Smooth muscle cell (in vitro differentiated cells): ENCODE measurements around the gene KSR2. TPM values are rescaled to one million over a fixed set of nuclear protein-coding genes. Genes with fewer than 3 reads are reported as not detected.
"Not testable (repeated sequence)": the region's sequence is repeated elsewhere in the genome, so short reads cannot be mapped to it uniquely, and the experiment has no call there.

Source experiments
- DNase-seq: peaks from one replicate; lab custom pipeline; 2025; ENCODE audit not compliant: unreplicated experiment; lab: John Stamatoyannopoulos, UW
- H2AFZ ChIP-seq: fragments of 200-600 bp; sonication (generic); 2 replicates; pipeline ENCODE4 v1.6.0; 2016; ENCODE audit warnings: antibody characterized with exemption, low read depth, mild to moderate bottlenecking
- H3F3A ChIP-seq: fragments of 200-600 bp; sonication (generic); 2 replicates; pipeline ENCODE4 v1.6.0; 2017; ENCODE audit warnings: antibody characterized with exemption, low read depth
- H3K27ac ChIP-seq: fragments of 200-600 bp; sonication (generic); 2 replicates; pipeline ENCODE4 v1.5.1; 2016; ENCODE audit warnings: low read depth, mild to moderate bottlenecking
- H3K27me3 ChIP-seq: fragments of 200-600 bp; sonication (generic); 2 replicates; pipeline ENCODE4 v1.6.1; 2016; ENCODE audit warnings: low read depth, mild to moderate bottlenecking
- H3K36me3 ChIP-seq: fragments of 200-600 bp; sonication (generic); 2 replicates; pipeline ENCODE4 v1.5.1; 2016; ENCODE audit warnings: low read depth
- H3K4me1 ChIP-seq: fragments of 200-600 bp; sonication (generic); 2 replicates; pipeline ENCODE4 v1.5.1; 2016; ENCODE audit warnings: low read depth
- H3K4me2 ChIP-seq: fragments of 200-600 bp; sonication (generic); 2 replicates; pipeline ENCODE4 v1.6.0; 2016; ENCODE audit warnings: mild to moderate bottlenecking
- H3K4me3 ChIP-seq: fragments of 200-600 bp; sonication (generic); 2 replicates; pipeline ENCODE4 v1.5.1; 2016; ENCODE audit warnings: mild to moderate bottlenecking
- H3K79me2 ChIP-seq: fragments of 200-600 bp; sonication (generic); 2 replicates; pipeline ENCODE4 v1.6.0; 2016; ENCODE audit warnings: low read depth, mild to moderate bottlenecking
- H3K9ac ChIP-seq: fragments of 200-600 bp; sonication (generic); 2 replicates; pipeline ENCODE4 v1.6.0; 2016; ENCODE audit warnings: low read depth
- H3K9me3 ChIP-seq: fragments of 200-600 bp; sonication (generic); replicated peaks from 2 replicates; pipeline ENCODE4 v1.5.1; 2016; ENCODE audit warnings: low read depth
- H4K20me1 ChIP-seq: fragments of 200-600 bp; sonication (generic); 2 replicates; pipeline ENCODE4 v1.6.0; 2016; ENCODE audit warnings: low read depth
- WGBS: methylation state at CpG from one replicate; pipeline ENCODE4 v1.1.7; 2016; ENCODE audit warnings: low lambda C conversion rate; 5-methylcytosine and 5-hydroxymethylcytosine counted together
- polyA plus RNA-seq: library from polyadenylated mRNA; unstranded; fragments of >200 nt; fragmentation: Nextera tagmentation; extraction: Ambion mirVana; gene quantifications from 2 replicates; pipeline ENCODE4 v1.2.1, GENCODE V29; 2016
- total RNA-seq: library from RNA; depleted of rRNA; stranded (reverse); fragments of >200 nt; gene quantifications from 2 replicates; pipeline ENCODE4 v1.2.3, GENCODE V29; 2014
- TF ChIP-seq, protein P1 (sequence below): fragments of 200-600 bp; sonication (generic); IDR thresholded peaks from 2 replicates; pipeline ENCODE4 v1.5.1; 2017; ENCODE audit warnings: borderline replicate concordance, mild to moderate bottlenecking, antibody characterized with exemption; ENCODE audit not compliant: insufficient read depth, poor library complexity, severe bottlenecking

The KSR2 gene
- total and polyA plus RNA-seq, 2 experiments from 2014 or later = 0.04 TPM; not detected in 1

DNA sequence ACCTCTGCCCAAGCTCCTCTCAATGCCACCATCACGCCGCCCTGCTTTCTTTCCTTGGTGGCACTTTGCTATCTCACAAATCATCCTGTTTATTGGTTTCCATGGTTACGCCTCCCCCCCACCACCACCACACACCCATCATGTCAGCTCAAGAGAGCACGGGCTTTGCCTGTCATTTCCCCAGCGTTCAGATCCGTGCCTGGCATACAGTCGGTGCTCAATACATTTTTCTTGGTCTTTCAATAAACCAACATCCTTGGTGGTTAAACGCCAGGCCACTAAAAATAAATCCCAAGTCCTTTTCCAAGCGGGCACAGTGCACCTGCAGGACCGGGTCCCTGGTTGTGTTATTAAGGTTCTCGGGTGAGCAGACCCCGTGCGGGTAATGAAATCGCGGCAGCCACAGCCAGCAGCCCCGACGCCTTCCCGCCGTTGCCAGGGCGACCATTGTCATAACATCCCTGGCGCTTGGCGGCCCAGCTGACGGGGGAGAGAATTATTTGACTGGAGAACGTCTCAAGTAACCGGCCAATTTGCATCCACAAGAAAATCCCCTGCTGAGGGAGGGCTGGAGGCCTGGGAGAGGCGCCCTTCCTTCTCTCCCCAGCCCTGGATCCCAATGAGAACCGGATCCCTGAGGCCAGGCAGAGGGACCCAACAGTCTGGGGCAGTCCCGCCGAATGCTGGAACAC, 92.9 kb downstream of the KSR2 start:
- H2AFZ ChIP-seq = no peak overlapping the region
- no peak for DNase-seq

GRCh38 chr12:117874842-117875434, 93.9 kb downstream of the KSR2 start:
- Histone ChIP-seq H3K9ac (no peak overlapping the region), H3K9me3 (no peaks in the 10 kb centered on the region), H3K4me2 (no peak overlapping the region), H3F3A (no peaks in the 10 kb centered on the region), H3K27ac (no peak overlapping the region), H4K20me1 (no peaks in the 10 kb centered on the region), H3K4me1 (no peaks in the 10 kb centered on the region), H3K36me3 (no peaks in the 10 kb centered on the region), H3K4me3 (no peak overlapping the region), H2AFZ (no peak overlapping the region), H3K79me2 (no peaks in the 10 kb centered on the region), H3K27me3 (no peaks in the 10 kb centered on the region)
- WGBS = 37% methylated on average over 19 of the region's 19 CpGs
- DNase-seq = peak; percentile 27
- TF ChIP-seq, protein P1, sequence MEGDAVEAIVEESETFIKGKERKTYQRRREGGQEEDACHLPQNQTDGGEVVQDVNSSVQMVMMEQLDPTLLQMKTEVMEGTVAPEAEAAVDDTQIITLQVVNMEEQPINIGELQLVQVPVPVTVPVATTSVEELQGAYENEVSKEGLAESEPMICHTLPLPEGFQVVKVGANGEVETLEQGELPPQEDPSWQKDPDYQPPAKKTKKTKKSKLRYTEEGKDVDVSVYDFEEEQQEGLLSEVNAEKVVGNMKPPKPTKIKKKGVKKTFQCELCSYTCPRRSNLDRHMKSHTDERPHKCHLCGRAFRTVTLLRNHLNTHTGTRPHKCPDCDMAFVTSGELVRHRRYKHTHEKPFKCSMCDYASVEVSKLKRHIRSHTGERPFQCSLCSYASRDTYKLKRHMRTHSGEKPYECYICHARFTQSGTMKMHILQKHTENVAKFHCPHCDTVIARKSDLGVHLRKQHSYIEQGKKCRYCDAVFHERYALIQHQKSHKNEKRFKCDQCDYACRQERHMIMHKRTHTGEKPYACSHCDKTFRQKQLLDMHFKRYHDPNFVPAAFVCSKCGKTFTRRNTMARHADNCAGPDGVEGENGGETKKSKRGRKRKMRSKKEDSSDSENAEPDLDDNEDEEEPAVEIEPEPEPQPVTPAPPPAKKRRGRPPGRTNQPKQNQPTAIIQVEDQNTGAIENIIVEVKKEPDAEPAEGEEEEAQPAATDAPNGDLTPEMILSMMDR = peak; percentile 87

More for the DNA sequence above, 92.9 kb downstream of the KSR2 start:
- no peaks in the 10 kb centered on the region for H3K27me3 ChIP-seq
- H3K9ac ChIP-seq = no peak overlapping the region
- no peaks in the 10 kb centered on the region for H3K79me2 ChIP-seq
- H4K20me1 ChIP-seq = no peaks in the 10 kb centered on the region
- no peak overlapping the region for H3K4me2 ChIP-seq
- no peak overlapping the region for H3K4me3 ChIP-seq
- WGBS = 24% methylated on average over 29 of the region's 29 CpGs
- no peaks in the 10 kb centered on the region for H3K9me3 ChIP-seq
- TF ChIP-seq, protein P1 = no peak
- no peak overlapping the region for H3K27ac ChIP-seq
- no peaks in the 10 kb centered on the region for H3K36me3 ChIP-seq
- no peaks in the 10 kb centered on the region for H3F3A ChIP-seq
- H3K4me1 ChIP-seq = no peaks in the 10 kb centered on the region

DNA sequence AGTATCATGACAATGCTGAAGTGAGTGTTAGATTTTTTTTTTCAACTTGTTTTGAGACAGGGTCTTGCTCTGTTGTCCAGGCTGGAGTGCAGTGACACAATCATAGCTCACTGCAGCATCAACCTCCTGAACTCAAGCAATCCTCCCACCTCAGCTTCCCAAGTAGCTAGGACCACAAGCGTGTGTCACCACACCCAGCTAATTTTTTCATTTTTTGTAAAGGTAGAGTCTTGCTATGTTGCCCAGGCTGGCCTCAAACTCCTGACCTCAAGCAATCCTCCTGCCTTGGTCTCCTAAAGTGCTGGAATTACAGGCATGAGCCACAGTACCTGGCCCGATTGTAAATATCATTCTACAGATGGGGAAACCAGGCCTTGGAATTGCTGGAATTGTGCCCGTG, 94.6 kb downstream of the KSR2 start:
- H3K9me3 ChIP-seq, DNase-seq, H3K27ac ChIP-seq, H4K20me1 ChIP-seq, H3K36me3 ChIP-seq, H3K79me2 ChIP-seq, H3K27me3 ChIP-seq, H3F3A ChIP-seq, H3K4me2 ChIP-seq, H2AFZ ChIP-seq, H3K4me3 ChIP-seq, H3K4me1 ChIP-seq, H3K9ac ChIP-seq: not testable (repeated sequence)
- WGBS = 84% methylated on average over 3 of the region's 3 CpGs

DNA sequence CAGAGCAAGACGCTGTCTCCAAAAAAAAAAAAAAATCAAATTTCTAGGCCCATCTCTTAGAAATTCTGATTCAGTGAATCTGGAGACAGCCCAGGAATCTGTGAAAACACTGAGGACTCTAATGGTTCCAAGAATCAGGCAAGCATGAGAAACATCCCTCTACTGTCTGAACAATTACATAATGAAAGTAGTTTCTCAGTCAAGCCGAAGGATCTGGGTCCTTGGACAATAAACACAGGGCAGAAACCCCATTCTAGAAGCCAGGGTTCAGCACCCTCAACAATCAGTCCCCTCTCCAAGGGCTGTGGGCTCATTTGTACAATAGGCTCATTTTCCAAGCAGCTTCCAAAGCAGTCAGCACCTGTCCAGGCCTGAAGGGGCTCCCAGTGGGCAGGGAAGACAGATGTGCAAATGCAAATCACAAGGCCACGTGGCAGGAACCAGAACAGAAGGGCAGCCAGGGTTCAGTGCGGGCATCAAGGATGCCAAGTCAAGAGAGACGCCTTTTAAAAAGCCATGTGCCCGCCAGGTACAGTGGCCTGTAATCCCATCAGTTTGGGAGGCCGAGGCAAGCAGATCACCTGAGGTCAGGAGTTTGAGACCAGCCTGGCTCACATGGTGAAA, 96.1 kb downstream of the KSR2 start:
- Histone ChIP-seq H3K9ac (no peak overlapping the region), H3K4me1 (no peaks in the 10 kb centered on the region), H3K27me3 (no peaks in the 10 kb centered on the region), H3K79me2 (no peaks in the 10 kb centered on the region), H3K4me3 (no peak overlapping the region), H4K20me1 (no peaks in the 10 kb centered on the region), H3K9me3 (no peaks in the 10 kb centered on the region), H3K36me3 (no peaks in the 10 kb centered on the region), H3F3A (no peaks in the 10 kb centered on the region), H3K4me2 (no peak overlapping the region), H3K27ac (no peak overlapping the region), H2AFZ (no peak overlapping the region)
- WGBS = 83% methylated on average over 7 of the region's 7 CpGs
- no peak for DNase-seq
- TF ChIP-seq, protein P1 = no peak
